NCI-H526 (cell line): ENCODE results near the gene LCE6A.

Source experiments
- DNase-seq, 2 experiments: peaks; one replicate each; lab custom pipeline; 2025; lab: John Stamatoyannopoulos, UW

Gene LCE6A

DNA sequence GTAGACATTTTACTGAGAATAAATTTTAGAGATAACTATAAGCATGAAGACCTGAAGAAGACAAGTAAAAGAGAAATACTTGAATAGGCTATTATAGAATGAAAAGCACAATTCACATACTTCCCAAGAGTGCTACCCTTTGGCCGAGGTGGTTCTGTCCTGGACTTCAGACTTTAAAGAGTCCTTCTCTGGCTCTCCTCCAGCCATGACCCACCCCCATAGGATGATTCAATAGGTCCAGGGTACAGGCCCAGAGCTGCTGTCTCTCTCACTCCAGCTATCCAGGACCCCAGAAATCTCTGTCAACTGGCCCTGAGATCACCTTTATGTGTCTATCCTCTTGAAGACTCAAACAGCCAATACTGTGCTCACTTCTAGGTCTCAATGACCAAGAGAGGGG lies 34.2 kb downstream of the LCE6A start:
- DNase-seq, result no peak

DNA sequence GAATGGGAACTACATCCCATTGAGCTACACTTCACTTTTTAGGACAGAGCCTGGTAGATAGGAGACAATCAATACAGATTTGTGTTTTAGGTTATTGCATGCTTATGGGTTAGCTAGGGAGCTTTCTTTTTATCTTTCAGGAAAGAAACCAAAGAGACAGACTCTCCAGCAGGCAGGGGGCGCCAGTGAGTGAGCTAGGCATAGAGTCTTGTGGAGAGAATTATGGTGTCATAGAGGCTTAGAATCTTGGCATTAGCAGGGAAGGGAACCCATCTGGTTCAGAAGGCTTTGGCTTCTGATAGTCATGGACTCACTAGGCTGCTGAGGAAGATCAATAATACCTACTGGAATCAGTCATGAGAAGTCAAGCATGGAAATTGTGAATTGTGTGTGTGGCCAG lies 35.4 kb downstream of the LCE6A start, which contains the start of gene SMCP:
Gene SMCP (plus strand): TSS at position 281 of the 400 bp plus-strand sequence. CDS start 6,101 bp downstream, outside the sequence.
- DNase-seq, result peak in 1 of 2 experiments; percentile 40

DNA sequence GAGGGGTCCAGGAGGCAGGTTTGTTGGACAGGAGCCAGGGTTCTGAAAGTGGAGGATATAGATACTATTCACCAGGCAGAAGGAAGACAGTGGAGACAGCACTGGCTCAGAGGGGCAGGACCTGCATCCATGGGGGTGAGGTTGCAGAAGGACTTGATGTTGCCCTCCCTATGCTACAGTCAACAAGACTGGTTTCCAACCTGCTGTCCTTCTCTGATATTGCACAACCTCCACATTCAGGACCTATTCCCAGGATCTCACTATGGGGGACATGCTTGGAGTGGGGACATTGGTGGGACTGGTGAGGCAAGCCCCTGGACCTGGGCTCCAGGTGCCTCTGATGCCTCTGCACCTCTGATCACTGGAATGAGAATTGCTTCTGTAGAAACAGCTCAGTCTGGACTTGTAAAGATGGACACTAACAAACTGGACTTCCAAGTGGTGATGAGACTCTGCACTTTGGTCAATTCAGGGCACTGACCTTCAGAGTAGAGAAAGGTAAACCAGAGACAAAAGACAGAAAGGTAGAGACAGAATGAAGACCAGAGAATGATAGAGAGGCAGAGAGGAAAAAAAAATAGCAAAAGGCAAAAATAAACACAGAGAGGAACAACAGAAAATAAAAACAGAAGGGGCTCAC lies 37.0 kb downstream of the LCE6A start:
- DNase-seq, result no peak

DNA sequence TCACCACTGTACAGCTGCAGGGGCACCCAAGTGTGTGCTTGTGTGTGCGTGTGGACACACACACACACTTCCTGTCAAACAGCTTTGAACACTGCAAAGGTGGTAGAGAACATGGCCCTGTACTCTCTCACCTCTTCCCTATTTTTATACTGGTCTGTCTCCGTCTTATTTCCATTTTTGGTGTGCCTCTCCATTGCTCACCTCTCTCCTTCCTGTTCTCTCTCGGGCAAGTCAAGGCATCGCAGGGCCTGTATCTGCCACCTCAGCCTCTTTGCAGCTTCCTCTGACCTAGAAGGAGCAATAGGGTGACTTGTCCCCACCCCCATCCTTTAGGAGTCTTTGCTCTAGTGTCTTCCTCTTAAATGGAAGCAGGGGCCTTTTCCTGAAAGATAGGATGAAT lies 37.7 kb downstream of the LCE6A start:
- DNase-seq, result no peak

DNA sequence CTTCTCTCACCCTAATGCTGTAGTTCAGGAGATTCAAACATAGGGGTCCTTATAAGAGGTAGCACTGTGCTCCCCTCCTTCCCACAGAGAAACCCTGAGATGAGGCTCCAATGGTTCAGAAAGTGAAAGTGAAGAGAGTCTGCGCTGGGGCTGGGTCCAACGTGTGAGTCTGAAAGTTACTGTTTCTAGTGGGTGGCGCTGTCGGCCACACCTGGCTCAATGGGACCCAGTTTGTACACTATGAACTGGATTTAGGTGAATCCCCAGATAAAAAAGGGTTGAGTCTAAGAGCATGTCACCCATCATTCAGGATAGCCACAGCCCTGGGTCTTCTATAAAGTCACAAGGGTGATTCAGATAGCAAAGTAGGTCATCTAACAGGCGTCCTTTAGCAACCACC lies 38.3 kb downstream of the LCE6A start:
- DNase-seq, result no peak

DNA sequence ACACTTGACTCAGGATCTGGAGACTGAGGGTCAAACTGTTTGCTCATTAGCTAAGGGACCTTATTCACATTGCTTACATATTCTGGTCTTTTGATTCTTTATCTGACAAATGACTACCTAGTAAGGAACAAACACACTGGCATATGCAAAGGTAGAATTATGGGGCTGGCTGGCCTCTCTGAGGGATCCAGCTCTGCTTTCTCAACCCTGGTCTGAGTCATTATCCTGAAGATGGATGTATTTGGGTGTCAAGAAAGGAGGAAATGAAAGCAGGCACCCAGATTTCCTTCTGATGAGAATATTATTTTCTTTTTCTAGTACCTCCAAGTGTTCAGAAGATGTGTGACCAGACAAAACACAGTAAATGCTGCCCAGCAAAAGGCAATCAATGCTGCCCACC lies 41.4 kb downstream of the LCE6A start:
- no peak for DNase-seq

DNA sequence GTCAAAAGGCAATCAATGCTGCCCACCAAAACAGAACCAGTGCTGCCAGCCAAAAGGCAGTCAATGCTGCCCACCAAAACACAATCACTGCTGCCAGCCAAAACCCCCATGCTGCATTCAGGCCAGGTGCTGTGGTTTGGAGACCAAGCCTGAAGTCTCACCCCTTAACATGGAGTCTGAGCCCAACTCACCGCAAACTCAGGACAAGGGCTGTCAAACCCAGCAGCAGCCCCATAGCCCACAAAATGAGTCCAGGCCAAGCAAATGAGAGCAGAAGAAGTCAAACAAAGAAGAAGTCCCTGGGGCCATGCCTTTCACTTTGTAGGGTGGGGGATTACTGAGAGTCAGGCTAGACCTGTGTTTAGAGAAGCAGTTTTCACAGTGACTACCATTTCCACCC lies 41.9 kb downstream of the LCE6A start:
- no peak for DNase-seq

DNA sequence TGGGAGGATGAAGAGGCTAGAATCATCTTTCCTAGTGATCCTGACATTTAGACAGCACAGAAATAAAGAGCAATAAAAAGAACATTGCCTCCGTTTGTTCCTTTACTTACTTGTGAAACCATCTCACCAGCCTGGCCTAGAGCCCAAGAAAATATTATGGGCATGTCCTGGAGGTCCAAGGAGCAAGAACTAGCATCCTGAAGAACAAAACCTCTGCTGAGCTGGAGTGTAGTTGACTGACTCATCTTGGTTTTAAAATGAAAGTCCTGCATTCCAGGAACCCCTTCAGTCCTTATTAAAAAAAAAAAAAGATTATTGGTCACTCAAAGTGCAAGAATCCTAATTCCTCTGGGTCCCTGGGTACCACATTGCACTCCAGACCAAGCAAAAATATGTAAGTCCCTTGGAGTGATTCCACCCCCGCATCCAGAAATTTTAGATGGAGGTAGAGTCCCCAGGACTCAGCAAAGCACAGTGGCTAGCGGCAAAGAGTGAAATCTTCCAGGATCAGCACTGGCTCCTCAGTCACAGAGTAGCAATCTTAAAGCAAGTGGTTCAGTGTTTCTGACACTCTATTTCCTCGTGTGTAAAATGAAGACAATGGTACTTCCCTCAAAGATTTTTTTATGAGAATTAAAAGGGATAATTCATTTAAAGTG lies 42.4 kb downstream of the LCE6A start:
- DNase-seq, result no peak

DNA sequence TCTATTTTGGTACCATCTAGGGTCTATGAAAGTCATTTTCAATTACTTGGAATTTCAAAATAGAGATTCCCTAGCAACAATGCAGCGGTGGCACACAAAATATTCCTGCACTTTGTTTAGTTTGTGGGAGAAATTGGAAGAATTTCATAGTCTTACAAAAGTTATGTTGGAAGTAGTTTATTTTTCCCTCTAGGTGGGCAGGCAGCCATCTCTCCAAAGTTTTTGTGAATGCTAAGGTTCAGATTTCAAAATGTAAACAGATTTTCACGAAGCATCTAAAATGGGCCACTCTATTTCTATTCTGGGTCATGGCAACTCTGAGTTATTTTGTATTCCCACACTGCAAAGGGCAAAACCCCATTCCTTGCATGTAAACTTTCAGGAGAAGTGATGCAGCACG lies 43.4 kb downstream of the LCE6A start:
- DNase-seq, result no peak

DNA sequence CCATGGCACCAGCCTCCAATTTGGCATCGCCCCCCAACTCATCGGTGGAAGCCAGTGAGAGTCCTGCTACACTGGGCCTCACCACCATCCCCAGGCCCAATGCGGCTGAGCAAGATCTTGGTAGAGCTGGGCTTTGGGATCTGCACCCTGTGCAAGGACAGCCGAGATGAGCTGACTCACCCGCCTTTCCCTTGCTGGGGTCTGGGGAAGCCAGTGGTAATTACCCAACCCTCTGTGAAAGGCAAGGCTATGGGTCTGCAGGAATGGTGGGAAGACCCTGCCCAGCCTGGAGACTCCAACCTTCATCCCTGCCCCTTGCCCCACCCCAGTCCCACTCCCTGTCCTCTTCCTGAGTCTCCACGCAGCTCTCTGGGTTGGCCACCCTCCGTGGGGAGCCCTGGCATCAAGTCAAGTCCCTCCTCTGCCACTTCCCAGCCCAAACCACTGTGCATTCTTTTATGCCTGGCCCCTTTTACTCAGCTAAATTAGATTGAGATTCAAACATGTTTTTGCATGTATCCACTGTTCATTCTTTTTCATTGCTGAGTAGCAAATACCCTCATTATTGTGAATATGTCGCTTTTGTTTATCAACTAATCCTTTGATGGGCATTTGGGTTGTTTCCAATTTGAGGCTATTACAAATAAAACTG lies 44.2 kb downstream of the LCE6A start:
- no peak for DNase-seq

DNA sequence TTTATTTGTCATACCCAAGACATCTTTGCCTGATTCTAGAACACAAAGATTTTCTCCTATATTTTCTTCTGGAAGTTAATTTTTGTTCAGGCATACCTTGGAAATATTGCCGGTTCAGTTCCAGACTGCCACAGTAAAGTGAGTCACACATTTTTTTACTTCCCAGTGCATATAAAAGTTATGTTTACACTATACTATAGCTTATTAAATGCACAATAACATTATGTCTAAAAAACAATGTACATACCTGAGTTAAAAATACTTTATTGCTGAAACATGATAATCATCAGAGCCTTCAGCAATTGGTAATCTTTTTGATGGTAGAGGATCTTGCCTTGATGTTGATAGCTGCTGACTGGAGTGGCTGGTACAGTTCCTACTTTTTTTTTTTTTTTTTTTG lies 45.5 kb downstream of the LCE6A start:
- DNase-seq, result no peak
